HepG2 (cell line): ENCODE data around the gene RIPOR3. TPM values are rescaled to one million over a fixed set of nuclear protein-coding genes. Genes with fewer than 3 reads are reported as not detected.

Experiments used
- ATAC-seq: fragments of 200-7000 bp; cut with Tn5 transposase; 3 replicates; pipeline ENCODE4 v1.9.1; 2020; ENCODE audit warnings: mild to moderate bottlenecking, moderate library complexity
- BruUV-seq: library from RNA; stranded (reverse); fragments of 400-500 nt; replicated peaks from 2 replicates; lab custom pipeline; 2021; lab: Mats Ljungman, UMichigan
- CTCF ChIA-PET: fragments of 300-600 bp; formaldehyde crosslinking; extraction: SDS; loops from one replicate; lab custom pipeline; 2021; ENCODE audit warnings: low total read pairs, inconsistent platforms, low intra/inter-chr PET ratio; lab: Yijun Ruan, JAX
- POLR2A ChIA-PET: fragments of 350-600 bp; sonication (Branson Sonifier 250); formaldehyde crosslinking; loops from one replicate; lab custom pipeline; 2020; ENCODE audit warnings: antibody characterized with exemption, inconsistent platforms; lab: Yijun Ruan, JAX
- DNase-seq: peaks from one replicate; pipeline ENCODE4 v3.0.0-alpha.2; 2015; ENCODE audit warnings: low spot score
- FAIRE-seq: peaks from 3 replicates; lab custom pipeline; 2011; peaks lifted over from hg19 to GRCh38; lab: Jason Lieb, UNC
- H2AFZ ChIP-seq: one replicate; pipeline ENCODE4 v1.6.1; 2011; ENCODE audit warnings: low read length, inconsistent platforms
- H3K27ac ChIP-seq: fragments of 300-600 bp; 3 replicates; pipeline ENCODE4 v1.8.0; 2011; ENCODE audit warnings: mixed run types, mild to moderate bottlenecking, mixed read lengths, low read length, inconsistent platforms; ENCODE audit not compliant: insufficient read depth; ENCODE audit errors: extremely low read length
- H3K27me3 ChIP-seq, 2 experiments: fragments of 200-600 bp in 1 of 2; 2 replicates in 1 of 2; 3 replicates in 1 of 2; pipeline versions ENCODE4 v1.6.0 to v1.8.0; 2011; ENCODE audit warnings: low read length in 2 of 2, mild to moderate bottlenecking in 2 of 2, moderate library complexity in 2 of 2, inconsistent platforms in 1 of 2; ENCODE audit not compliant: insufficient read depth in 2 of 2, control insufficient read depth in 1 of 2
- H3K36me3 ChIP-seq, 2 experiments: fragments of 200-600 bp in 1 of 2; replicated peaks in 1 of 2; 2 replicates in 1 of 2; 3 replicates in 1 of 2; pipeline versions ENCODE4 v1.5.1 to v1.8.0; 2011; ENCODE audit warnings: low read length in 2 of 2, inconsistent platforms in 1 of 2; ENCODE audit not compliant: insufficient read depth in 2 of 2, control insufficient read depth in 1 of 2
- H3K4me1 ChIP-seq: 2 replicates; pipeline ENCODE4 v1.5.1; 2012; ENCODE audit warnings: low read length, inconsistent platforms; ENCODE audit not compliant: insufficient read depth
- H3K4me2 ChIP-seq: 2 replicates; pipeline ENCODE4 v1.6.0; 2011; ENCODE audit warnings: low read depth, low read length, inconsistent platforms
- H3K4me3 ChIP-seq, 3 experiments: fragments of 200-600 bp in 1 of 3; sonication (generic), shearing (Covaris generic) in 1 of 3; replicated peaks in 1 of 3; 2 replicates each; pipeline ENCODE4 v1.5.1; 2011 to 2016; ENCODE audit warnings: low read length in 3 of 3, inconsistent platforms in 2 of 3, low read depth in 2 of 3, mild to moderate bottlenecking in 2 of 3, control low read depth in 1 of 3, mixed read lengths in 1 of 3; ENCODE audit not compliant: insufficient read depth in 1 of 3
- H3K79me2 ChIP-seq: one replicate; pipeline ENCODE4 v1.6.1; 2011; ENCODE audit warnings: low read length, inconsistent platforms; ENCODE audit not compliant: insufficient read depth
- H3K9ac ChIP-seq: 2 replicates; pipeline ENCODE4 v1.6.0; 2011; ENCODE audit warnings: mild to moderate bottlenecking, low read depth, low read length, inconsistent platforms; ENCODE audit not compliant: insufficient read depth
- H3K9me3 ChIP-seq: 2 replicates; pipeline ENCODE4 v1.5.1; 2012; ENCODE audit warnings: mild to moderate bottlenecking, low read length
- H4K20me1 ChIP-seq: 2 replicates; pipeline ENCODE4 v1.6.0; 2011; ENCODE audit warnings: inconsistent platforms, mild to moderate bottlenecking, low read length, moderate library complexity; ENCODE audit not compliant: insufficient read depth
- FUBP1 ChIP-seq: sonication (generic); formaldehyde crosslinking; IDR thresholded peaks from 2 replicates; pipeline ENCODE4 v1.5.1; 2020; ENCODE audit warnings: missing genetic modification reagents, mild to moderate bottlenecking, borderline replicate concordance
- HNF1B ChIP-seq: sonication (generic); formaldehyde crosslinking; IDR thresholded peaks from 2 replicates; pipeline ENCODE4 v1.5.1; 2020; ENCODE audit warnings: mild to moderate bottlenecking, moderate library complexity, missing genetic modification reagents
- RNF2 ChIP-seq: fragments of 450-650 bp; conservative IDR thresholded peaks from 2 replicates; pipeline ENCODE4 v1.6.1; 2016; ENCODE audit warnings: low read depth
- U2AF2 ChIP-seq: fragments of 200-400 bp; formaldehyde crosslinking; IDR thresholded peaks from 2 replicates; pipeline ENCODE4 v1.6.1; 2017; ENCODE audit warnings: low read depth, mild to moderate bottlenecking, low read length
- XRCC5 ChIP-seq: fragments of 200-400 bp; formaldehyde crosslinking; optimal IDR thresholded peaks from 2 replicates; pipeline ENCODE3; 2017; ENCODE audit warnings: mild to moderate bottlenecking, low read length
- ZC3H4 ChIP-seq: sonication (generic); formaldehyde crosslinking; IDR thresholded peaks from 2 replicates; pipeline ENCODE4 v1.4.0; 2020; ENCODE audit warnings: missing genetic modification reagents, borderline replicate concordance
- ZNF143 ChIP-seq: sonication (generic); formaldehyde crosslinking; IDR thresholded peaks from 2 replicates; pipeline ENCODE4 v1.4.0; 2020; ENCODE audit warnings: missing genetic modification reagents
- ZNF256 ChIP-seq: sonication (generic); formaldehyde crosslinking; conservative IDR thresholded peaks from 2 replicates; pipeline ENCODE4 v1.4.0; 2020; ENCODE audit warnings: missing genetic modification reagents
- ZNF430 ChIP-seq: sonication (generic); formaldehyde crosslinking; IDR thresholded peaks from 2 replicates; pipeline ENCODE4 v1.9.0; 2021; ENCODE audit warnings: mild to moderate bottlenecking, missing genetic modification reagents
- ZNF501 ChIP-seq: sonication (generic); formaldehyde crosslinking; IDR thresholded peaks from 2 replicates; pipeline ENCODE4 v1.5.1; 2020; ENCODE audit warnings: mild to moderate bottlenecking, moderate library complexity, missing genetic modification reagents
- ZNF770 ChIP-seq: sonication (generic); formaldehyde crosslinking; IDR thresholded peaks from 2 replicates; pipeline ENCODE4 v1.5.0; 2020; ENCODE audit warnings: mild to moderate bottlenecking, missing genetic modification reagents
- ZNF788 ChIP-seq: sonication (generic); formaldehyde crosslinking; IDR thresholded peaks from 2 replicates; pipeline ENCODE4 v1.5.0; 2020; ENCODE audit warnings: mild to moderate bottlenecking, missing genetic modification reagents, borderline replicate concordance
- WGBS: methylation state at CpG from one replicate; pipeline ENCODE4 v1.1.6; 2017; ENCODE audit warnings: low lambda C conversion rate; 5-methylcytosine and 5-hydroxymethylcytosine counted together
- in situ Hi-C: cut with HindIII; loops from 2 replicates; pipeline ENCODE4 v1.10.0; 2017; ENCODE audit warnings: low pct_unique_long_range_greater_than_20kb; ENCODE audit not compliant: extremely low pct_ligation_motif_present
- intact Hi-C: fragments of 100-400 bp; cut with micrococcal nuclease; formaldehyde crosslinking; loops from one replicate; pipeline ENCODE4 v1.10.0; 2022; ENCODE audit not compliant: unreplicated experiment
- polyA plus RNA-seq, 8 experiments: library from polyadenylated mRNA; depleted of rRNA in 3 of 8; stranded (reverse) in 7 of 8; unstranded in 1 of 8; fragments of >200 nt; fragmentation: Illumina TruSeq in 4 of 8; extraction: Trizol in 4 of 8; gene quantifications; 2 replicates each; pipeline versions ENCODE4 v1.2.1 to v1.2.3, GENCODE V29; 2011 to 2016; ENCODE audit warnings: low read depth in 4 of 8, missing spikeins in 1 of 8, mixed read lengths in 1 of 8; ENCODE audit not compliant: insufficient read depth in 1 of 8
- total RNA-seq, 5 experiments: library from RNA; depleted of rRNA; stranded (reverse); fragments of >200 nt; fragmentation: Illumina TruSeq; extraction: Trizol; gene quantifications; 2 replicates each; pipeline ENCODE4 v1.2.3, GENCODE V29; 2016; ENCODE audit warnings: low read depth in 1 of 5

RIPOR3 gene
- total and polyA plus RNA-seq, 2 of the 13 experiments (the other 11 are each of a cell fraction or from before 2014, with no cell fraction given): 0.18 TPM; not detected in 1

- Histone ChIP-seq H3K9me3 (no peaks in the 10 kb centered on the region), H3K4me1 (peaks cover 34% of the 10 kb centered on the region), H3K79me2 (no peaks in the 10 kb centered on the region), H3K27me3 (peaks cover 17 to 49% of the 10 kb centered on the region in 2 experiments), H3K4me2 (no peak overlapping the region), H3K4me3 (no peak overlapping the region), H3K36me3 (no peaks in the 10 kb centered on the region), H3K9ac (no peak overlapping the region), H4K20me1 (no peaks in the 10 kb centered on the region), H3K27ac (no peak overlapping the region), H2AFZ (no peak overlapping the region)
- POLR2A ChIA-PET: no interaction called here
- no TSS peak for BruUV-seq
- DNase-seq (no peak), ATAC-seq (no peak), FAIRE-seq (no peak)
- intact Hi-C loops (no loop called here), in situ Hi-C loops (no loop called here)
- TF ChIP-seq ZNF770: 0 out of 2 replicates have a peak, but pooled peaks have one; percentile 25
- no peak for TF ChIP-seq XRCC5
- CTCF ChIA-PET: no interaction called here
- 53% methylated on average over 7 of the region's 8 CpGs for whole genome bisulfite sequencing
Measured at GRCh38 chr20:50688256-50688975, 2.9 kb downstream of the RIPOR3 start.

GRCh38 chr20:50686821-50687220 is 4.5 kb downstream of the RIPOR3 start:
- H3K4me1 ChIP-seq: peaks cover 28% of the 10 kb centered on the region
- ChIA-PET CTCF (no interaction called here), POLR2A (no interaction called here)
- in situ Hi-C loops: no loop called here
- no peak for TF ChIP-seq RNF2
- TF ChIP-seq U2AF2: no peak
- no peak for TF ChIP-seq FUBP1 (CRISPR knock-in tag)
- TF ChIP-seq ZC3H4 (CRISPR knock-in tag): no peak
- no peak for TF ChIP-seq ZNF501 (CRISPR knock-in tag)
- TF ChIP-seq ZNF256 (CRISPR knock-in tag): no peak
- TF ChIP-seq ZNF788: no peak
- TF ChIP-seq ZNF430: no peak
- TF ChIP-seq HNF1B (CRISPR knock-in tag): no peak
- TF ChIP-seq ZNF143 (CRISPR knock-in tag): no peak
- TF ChIP-seq, all 625 proteins: peak for 0
- intact Hi-C loops: no loop called here
- Histone ChIP-seq H3K4me2 (no peak overlapping the region), H3K27ac (no peak overlapping the region), H3K9me3 (no peaks in the 10 kb centered on the region), H3K27me3 (peaks cover 12 to 33% of the 10 kb centered on the region in 2 experiments), H3K36me3 (no peaks in the 10 kb centered on the region), H3K4me3 (no peak overlapping the region), H3K79me2 (no peaks in the 10 kb centered on the region), H3K9ac (no peak overlapping the region), H2AFZ (no peak overlapping the region), H4K20me1 (no peaks in the 10 kb centered on the region)
- ATAC-seq (no peak), FAIRE-seq (no peak), DNase-seq (no peak)
- WGBS: 65% methylated on average over 10 of the region's 10 CpGs
- BruUV-seq: no TSS peak
